HUDEP-2 (cell line): ENCODE data around the gene ZER1.
"Not testable (repeated sequence)": the region's sequence is repeated elsewhere in the genome, so short reads cannot be mapped to it uniquely, and the experiment has no call there.

Experiments
- DNase-seq, 76 experiments: peaks; one replicate each; lab custom pipeline; 2025; ENCODE audit not compliant: unreplicated experiment in 76 of 76; lab: John Stamatoyannopoulos, UW

Gene ZER1

DNA sequence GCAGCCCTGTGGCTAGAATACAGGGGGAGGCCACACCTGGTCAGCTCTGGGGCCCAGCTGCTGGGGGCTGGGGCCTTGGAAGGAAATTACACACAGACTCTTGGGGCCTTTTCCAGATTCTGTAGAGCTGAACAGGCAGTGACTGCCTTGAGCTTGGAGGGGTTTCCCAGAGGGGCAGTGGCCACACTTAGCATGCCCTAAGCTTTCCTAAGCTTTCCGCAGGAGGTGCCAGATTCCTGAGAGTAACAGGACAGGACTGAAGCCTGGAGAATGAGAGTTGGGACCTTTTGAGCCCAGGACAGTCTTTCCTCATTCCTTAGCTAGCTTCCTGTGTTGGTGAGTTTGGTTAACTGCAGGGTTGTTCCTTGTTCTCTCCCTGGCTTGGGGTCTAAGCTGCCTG, 16.7 kb upstream of the ZER1 start:
- DNase-seq: no peak

DNA sequence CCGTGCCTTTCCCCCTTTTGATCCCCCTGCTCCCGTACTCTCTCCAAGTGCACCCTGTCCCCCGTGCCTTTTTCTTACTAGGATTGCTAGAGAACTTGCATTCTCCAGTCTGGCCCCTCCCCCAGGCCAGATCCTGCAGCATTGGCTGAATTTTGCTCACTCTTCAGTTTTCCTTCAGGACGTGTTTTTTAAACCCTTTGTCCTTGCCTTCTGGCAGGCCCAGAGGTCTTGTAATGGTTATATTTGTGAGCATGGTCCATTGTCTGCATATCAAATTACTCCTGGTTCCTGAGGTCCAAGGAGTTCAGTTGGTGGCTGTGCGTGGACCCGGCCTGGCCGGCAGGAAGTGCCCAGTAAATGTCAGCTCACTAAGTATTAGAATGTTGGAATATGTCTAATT, 15.9 kb upstream of the ZER1 start:
- peak in 2 of 76 experiments; percentile 7 to 11 for DNase-seq

DNA sequence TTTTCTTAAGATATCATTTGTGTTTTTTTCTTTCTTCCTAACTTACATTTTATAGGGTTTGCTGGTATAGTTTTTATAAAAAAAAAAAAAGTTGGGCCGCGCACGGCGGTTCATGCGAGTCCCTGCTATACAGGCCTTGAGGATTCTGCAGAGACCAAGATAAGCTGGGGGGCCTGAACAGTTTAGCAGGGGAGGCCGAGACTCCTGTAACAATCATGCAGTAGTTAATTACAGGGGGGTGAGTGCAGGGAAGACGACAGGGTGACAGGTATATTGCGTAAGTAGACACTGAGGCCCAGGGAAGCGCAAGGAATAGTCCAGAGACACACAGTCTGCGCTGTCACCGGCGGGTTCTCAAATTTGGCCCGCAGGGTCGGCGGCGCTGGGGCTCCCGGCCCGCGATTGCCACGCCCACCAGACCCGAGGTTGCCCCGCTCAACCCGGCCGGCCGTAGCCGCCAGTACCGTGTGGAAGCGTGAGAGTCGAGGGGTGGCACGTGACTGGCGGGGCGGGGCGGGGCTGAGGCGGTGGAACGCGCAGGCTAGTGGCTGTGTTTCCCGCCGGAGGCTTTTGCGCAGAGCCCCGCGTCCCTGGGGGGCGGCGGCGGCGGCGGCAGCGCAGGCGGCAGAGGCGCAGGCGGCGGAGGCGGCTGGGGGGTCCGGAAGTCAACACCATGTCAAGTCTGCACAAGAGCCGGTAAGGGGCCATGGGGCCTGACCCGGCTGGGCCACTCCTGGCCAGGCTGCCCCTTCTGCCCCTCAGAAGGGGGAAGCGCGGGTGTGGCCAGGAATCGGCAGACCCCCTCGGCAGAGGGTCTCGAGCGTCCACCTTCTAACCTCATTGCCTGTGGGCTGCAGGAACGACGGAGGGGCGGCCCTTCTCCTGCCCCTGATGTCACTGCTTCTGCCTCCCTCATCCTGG, 15.2 kb upstream of the ZER1 start, which contains the start of gene TBC1D13:
Gene TBC1D13 (plus strand): TSS at position 573 of the 921 bp plus-strand sequence. CDS start 101 bp downstream, at position 674.
- DNase-seq: peak in 71 of 76 experiments; percentile 22 to 89 (median 77)

DNA sequence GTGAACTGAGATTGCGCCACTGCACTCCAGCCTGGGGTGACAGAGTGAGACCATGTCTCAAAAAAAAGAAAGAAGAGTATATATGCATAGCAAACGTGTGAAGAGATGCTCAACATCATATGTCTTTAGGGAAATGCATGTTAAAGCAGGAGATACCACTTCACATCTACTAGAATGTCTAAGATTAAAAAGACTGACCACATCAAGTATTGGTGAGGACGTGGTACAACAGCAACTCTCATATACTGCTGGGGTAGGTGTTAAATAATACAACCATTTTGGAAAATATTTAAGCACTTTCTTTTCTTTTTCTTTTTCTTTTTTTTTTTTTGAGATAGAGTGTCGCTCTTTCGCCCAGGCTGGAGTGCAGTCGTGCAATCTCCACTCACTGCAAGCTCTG, 13.7 kb upstream of the ZER1 start:
- DNase-seq: no peak

DNA sequence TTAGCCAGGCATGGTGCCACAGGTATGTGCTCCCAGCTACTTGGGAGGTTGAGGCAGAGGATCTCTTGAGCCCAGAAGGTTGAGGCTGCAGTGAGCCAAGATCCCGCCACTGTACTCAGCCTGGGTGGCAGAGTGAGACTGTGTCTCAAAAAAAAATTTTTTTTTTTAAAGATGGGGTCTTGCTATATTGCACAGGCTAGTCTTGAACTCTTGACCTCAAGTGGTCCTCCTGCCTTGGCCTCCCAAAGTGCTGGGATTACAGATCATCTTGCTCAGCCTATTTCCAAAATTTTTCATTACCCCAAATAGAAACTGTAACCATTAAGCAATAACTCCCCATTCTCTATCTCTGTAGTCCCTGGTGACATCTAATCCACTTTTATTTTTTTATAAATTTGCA, 10.9 kb upstream of the ZER1 start:
- no peak for DNase-seq

DNA sequence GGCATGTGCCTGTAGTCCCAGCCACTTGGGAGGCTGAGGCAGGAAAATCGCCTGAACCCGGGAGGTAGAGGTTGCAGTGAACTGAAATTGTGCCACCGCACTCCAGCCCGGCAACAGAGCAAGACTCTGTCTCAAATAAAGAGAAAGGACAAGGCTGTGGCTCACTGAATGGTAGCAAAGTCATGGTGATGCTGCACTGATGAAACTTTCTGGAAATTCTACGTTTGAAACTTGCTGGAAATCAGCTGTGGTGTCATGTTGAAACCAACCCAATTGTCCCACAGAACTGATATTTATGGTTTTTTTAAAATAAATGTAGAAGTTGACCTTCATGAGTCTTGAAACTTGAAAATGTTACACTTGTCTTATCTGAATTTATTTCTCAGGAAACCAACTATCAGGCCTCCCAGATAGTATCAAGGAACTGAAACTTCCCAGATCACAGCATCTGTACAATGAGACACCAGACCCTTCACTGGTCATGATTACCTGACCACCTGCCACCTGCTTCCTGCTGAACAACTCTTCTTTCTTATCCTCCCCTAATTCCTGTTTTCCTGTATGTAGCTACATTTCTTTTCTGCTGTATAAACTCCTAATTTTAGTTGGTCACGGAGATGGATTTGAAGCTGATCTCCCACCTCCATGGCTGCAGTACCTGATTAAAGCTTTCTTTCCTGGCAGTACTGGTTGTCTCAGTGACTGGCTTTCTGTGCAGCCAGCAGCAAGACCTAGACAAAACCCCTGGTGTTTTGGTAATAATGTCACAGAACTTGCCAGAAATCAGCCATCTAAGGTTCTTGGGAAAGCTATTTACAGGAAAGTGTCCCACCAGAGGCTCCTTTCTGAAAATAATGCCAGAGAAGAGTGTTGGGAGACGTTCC, 9.7 kb upstream of the ZER1 start:
- no peak for DNase-seq

DNA sequence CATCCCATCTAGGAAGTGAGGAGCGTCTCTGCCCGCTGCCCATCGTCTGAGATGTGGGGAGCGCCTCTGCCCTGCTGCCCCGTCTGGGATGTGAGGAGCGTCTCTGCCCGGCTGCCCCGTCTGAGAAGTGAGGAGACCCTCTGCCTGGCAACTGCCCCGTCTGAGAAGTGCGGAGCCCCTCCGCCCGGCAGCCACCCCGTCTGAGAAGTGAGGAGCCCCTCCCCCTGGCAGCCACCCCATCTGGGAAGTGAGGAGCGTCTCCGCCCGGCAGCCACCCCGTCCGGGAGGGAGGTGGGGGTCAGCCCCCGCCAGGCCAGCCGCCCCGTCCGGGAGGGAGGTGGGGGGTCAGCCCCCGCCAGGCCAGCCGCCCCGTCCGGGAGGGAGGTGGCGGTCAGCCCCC, 8.4 kb upstream of the ZER1 start:
- DNase-seq: not testable (repeated sequence)

DNA sequence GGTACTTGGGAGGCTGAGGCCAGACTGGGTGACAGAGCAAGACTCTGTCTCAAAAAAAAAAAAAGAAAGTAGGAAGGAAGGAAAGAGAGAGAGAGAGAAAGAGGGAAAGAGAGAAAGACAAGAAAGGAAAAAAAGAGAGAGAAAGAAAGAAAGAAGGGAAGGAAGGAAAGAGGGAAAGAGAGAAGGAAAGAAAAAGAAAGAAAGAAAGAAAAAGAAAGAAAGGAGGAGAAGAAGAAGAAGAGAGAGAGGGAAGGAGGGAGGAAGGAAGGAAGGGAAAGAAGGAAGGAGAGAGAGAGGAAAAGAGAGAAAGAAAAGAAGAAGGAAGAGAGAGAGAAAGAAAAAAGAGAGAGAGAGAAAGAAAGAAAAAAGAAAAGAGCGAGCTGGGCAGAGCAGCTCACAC, 3.1 kb upstream of the ZER1 start:
- no peak for DNase-seq

DNA sequence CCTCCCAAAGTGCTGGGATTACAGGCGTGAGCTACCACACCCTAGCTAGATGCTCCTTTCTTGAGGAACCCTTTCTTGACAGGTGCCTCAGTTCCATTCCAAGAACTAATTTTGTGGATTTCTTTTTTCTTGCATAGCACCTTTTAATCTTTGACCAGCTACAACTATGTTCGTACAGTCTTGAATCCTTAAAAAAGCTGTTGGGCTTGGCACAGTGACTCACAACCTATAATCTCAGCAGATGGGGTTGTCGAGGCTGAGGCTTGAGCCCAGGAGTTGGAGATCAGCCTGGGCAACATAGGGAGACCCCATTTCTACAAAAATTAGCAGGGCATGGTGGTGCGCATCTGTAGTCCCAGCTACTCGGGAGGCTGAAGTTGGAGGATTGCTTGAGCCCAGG, 1.3 kb upstream of the ZER1 start:
- no peak for DNase-seq

DNA sequence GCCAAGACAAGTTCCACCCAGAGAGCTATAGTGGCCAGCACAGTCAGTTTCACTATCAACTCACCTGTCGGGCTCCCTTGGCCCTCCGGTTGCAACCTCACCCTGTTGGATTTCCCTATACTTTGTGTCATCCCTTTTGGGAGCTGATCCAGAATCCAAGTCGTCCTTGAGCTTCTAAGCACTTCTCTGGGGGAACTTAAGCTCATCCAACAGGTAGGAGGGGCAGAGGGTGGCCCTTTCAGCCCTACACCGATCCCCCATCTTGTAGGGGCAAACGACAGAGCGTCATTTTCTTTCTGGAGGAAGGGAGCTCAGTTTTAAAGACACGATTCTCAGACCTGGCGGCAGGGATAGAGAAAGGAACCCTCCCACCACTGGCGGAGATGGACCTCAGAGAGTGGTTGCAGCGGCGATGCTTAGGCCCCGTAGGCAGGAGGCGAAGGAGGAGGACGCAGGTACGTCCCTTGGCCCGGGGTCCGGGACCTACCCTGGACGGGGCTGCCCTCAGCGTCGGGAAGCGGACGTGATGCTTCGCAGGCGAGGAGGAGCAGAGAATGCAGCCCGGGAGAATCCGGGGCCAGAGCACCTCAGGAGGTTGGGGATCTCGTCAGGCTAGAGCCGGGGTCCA, 519 bp downstream of the ZER1 start:
- DNase-seq: peak in 1 of 76 experiments; percentile 10

DNA sequence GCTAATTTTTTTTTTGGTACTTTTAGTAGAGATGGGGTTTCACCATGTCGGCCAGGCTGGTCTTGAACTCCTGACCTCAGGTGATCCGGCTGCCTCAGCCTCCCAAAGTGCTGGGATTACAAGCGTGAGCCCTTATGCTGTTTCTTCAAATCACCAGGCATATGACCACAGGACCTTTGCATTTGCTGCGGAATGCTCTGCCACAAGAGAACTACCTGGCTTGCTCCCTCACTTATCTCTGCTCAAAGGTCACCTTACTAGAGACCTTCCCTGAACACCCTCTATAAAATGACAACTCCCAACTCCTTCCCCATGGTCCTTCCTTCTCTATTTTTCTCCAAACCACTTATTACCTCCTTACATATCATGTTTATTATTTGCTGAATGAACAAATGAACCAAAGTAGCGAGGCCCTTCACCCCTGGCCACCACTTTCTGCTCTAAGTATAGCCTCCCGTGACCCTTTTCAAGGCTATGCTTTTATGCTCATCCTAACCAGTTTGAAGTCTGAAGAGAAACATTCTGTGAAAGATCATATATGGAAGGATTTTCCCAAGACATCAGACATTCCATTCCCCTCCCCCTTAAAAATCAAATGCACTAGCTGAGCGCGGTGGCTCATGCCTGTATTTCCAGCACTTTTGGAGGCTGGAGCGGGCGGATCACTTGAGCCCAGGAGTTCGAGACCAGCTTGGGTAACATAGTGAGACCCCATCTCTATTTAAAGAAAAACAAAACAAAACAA, 1.3 kb downstream of the ZER1 start:
- no peak for DNase-seq

DNA sequence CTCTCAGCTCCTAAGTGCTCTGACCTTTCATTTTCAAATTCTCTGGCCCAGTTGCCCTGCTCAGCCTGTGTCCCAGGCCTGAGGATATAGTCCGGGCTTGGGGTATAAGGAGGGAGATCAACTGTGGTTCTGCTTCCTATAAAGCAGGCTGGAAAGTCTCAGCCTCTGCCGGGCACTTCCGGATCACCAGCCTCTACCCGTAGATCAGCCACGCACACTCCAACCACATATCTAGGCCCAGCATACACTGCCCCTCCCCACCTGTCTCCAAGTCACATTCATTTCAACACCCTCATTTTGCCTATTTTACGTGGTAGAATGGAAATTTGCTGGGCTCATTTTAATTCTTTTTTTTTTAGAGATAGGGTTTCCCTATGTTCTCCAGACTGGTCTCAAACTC, 3.1 kb downstream of the ZER1 start:
- peak in 5 of 76 experiments; percentile 4 to 43 (median 19) for DNase-seq

DNA sequence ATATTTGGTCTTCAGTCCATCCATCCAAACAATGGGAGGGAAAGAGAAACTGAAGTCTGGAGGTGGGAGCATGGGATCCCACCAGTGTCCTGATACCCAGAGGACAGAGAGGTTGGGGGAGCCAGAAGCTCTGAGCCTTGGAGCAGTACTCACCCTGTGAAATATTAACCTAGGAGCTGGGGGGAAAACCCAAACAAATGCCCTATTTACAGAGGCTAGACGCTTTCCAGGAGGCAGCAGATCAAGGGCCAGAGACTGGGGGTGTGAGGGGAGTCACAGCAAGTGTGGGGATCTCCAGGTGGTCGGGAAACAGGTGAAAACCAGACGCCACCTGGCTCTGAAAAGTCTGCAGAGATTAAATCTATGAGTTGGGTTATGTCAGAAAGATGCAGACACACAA, 6.2 kb downstream of the ZER1 start:
- DNase-seq: no peak

DNA sequence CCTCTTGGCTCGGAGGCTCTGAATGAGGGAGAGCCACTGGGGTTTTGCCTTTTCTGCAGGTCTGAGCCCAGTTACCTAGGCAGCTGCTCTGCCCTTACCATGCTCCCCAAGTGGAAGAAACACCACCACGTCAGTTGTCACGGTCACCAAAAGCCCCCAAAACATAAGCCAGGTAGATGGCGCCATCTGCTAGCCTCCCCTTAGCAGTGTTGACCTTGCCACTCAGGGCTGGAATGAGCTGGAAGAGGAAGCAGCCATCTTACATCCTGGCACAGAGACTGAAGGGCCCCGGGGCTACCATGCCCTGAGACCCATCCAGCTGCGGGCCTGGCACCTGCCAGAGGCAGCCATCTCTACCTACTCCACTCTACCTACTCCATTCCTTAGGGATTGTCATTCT, 7.4 kb downstream of the ZER1 start:
- DNase-seq: no peak

DNA sequence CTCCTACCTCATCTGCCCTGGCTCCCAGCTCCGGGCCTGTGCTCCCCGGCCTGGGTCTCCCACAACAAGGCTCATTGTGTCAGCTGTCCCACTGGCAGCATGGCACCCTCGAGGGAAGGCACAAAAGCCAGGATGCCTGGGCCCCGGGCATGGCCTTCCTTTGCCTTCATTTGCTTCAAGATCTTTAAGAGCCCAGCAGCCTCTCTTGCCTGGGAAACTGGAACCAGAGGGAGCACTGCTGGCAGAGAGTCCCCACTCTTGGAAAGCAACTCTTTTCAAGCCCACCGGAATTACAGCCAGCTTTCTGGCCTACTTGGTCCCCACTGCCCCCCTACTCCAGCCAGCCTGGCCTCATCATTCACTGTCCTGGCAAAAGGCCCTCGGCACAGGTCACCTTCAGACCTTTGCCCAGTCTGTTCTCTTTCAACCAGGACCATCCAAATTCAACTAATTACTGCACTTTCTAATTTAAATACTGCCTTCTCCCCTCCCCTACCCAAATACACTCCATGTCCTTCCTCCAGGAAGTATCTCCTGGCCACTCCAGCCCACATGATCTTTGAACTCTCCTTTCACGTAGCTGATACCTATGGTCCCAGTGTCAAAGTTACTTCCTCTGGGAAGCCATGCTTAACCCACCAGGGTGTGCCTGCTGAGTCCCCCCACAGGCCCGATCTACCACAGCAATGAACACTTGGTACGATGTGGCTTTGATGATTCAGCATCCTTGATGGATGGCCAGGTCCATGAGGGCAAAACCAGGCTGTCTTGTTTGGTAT, 8.9 kb downstream of the ZER1 start:
- DNase-seq: no peak

DNA sequence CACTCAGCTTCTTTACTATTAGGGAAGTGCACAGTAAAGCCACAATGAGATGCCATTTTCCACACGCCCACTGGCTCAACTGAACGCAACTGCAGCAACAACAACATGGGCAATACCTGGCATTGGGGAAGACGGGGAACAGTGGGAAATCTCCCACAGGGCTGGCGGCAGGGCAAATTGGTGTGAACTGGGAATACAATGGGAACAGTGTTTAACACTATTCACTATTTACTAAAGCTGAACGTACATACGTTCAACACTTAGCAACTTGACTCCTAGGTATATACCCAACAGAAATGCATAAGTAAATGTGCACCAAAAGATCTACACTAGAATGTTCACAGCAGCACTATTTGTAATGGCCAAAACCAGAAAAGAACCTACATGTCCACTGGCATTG, 14.1 kb downstream of the ZER1 start:
- peak in 1 of 76 experiments; percentile 0 for DNase-seq

DNA sequence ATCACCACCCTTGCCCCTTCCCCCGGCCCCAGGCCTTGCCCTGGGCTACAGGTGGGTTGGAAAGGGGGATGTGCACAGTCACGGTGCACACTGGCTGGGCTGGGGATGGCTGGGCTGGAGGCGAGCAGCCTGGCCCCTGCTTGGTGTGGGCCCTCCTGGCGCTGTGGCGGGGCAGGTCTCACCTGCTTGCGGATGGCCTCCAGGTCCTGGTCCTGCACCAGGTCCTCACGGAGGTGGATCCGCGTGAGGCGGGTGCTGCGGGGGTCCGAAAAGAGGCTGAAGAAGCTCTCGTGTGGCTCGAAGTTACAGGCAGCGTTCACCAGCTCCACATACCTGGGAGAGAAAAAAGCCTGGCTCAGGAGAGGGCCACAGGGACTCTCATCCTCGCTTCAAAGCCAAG, 18.1 kb downstream of the ZER1 start:
- DNase-seq: no peak

DNA sequence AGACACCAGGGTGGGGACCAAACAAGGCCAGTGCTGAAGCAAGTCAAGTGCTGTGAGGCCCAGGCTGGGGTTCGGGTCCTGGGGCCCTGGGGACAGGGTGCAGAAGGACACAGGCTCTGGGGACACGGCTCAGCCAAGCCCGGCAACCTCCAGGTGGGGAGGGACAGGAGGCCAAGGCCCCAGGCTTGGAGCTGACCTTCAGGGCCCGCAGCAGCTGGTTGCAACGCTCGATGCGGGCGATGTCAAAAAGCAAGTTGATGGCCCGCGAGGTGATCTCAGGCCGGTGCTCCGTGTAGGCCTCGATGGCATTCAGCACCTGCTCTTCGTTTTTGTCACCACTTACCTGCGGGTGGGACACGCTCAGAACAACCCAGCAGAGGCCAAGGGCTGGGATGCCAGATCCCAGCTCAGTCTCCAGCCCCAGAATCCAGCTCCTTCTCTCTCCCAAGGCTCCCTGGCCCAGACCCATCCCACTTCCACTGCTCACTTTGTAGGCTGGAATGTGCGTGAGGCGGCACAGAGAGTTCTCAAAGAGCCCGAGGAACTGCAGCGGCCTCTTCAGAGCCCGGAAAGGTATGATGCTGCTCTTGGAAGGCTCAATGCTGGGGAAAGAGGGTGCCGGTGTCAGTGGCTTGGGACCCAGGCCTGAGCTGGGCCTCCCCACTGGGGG, 20.7 kb downstream of the ZER1 start:
- DNase-seq: no peak

DNA sequence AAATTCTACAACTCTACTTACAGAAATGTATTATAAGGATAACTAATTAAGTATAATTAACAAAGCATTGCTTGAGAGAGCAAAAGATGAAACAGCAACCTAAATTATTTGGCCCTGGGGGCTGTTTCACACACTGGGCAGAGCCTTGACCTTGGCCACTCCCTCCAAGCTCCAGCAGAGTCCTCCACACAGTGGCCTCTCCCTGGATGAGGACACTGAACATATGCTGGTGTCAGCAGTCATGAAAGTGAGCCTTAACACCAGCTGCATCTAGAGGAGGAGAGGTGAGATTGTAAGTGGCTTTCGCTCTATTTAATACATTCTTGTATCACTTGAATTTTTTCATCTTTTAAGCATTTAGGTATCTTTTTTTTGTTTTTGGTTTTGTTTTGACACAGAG, 24.5 kb downstream of the ZER1 start:
- DNase-seq: no peak
